GM18520 (cell line): ENCODE data around the gene ZNF692.
A peak's percentile ranks its signal among the peaks of the same experiment; 100 is the strongest.

ENCODE experiments used
- ATAC-seq: cut with Tn5 transposase; IDR thresholded peaks from one replicate; pipeline ENCODE4 v1.9.1; 2021; ENCODE audit not compliant: unreplicated experiment

The ZNF692 gene

GRCh38 chr1:248881261-248881660 lies 22.4 kb upstream of the ZNF692 start:
- ATAC-seq, result no peak

DNA sequence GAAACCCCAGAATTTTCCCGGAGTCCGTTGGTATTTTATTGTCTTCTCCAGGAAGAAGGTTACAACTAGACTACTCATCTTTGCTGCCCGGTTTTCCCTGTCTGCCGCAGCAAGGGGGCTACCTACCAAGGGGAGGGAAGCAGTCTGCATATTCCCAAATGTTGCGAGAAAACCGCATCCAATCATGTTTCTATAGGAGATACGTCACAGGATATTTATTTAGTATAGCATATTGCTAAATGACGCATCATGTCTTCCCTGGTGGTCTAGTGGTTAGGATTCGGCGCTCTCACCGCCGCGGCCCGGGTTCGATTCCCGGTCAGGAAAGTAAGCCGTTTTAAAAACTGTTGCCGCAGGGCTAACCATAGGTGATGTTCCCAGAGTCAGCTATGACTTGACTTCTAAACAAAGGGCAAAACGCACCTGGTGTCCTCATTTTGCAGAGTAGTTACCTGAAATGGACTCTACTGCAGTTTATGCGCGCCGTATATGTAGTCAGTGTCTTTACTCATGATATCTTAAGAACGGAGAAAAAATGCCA lies 15.2 kb upstream of the ZNF692 start:
- ATAC-seq, result peak; percentile 60

DNA sequence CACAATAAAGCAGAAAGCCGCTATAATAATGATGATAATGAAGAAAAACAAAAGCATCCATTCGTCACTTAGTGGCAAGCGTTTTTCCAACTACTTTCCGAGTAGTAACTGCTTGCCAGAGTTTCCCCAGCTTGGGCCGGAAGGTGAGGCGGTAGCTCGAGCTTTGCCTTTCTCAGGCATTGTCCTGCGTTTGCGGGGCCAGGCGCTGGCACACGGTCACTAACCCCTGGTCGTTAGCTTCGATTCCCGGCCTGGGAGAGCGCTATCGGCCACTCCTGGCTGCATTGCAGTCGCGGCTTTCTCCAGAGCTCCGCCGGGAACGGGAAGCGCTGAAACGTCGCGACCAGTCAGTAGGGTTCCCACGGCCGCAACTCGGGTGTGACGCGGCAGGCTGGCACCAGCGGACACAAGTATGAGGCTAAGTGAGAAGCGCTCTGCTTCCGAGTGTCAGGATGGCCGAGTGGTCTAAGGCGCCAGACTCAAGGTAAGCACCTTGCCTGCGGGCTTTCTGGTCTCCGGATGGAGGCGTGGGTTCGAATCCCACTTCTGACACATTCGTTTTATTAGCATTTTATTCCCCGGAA lies 14.6 kb upstream of the ZNF692 start:
- ATAC-seq, result peak; percentile 72

- ATAC-seq, result peak; percentile 19
Observed at GRCh38 chr1:248872752-248873408, 14.0 kb upstream of the ZNF692 start.

DNA sequence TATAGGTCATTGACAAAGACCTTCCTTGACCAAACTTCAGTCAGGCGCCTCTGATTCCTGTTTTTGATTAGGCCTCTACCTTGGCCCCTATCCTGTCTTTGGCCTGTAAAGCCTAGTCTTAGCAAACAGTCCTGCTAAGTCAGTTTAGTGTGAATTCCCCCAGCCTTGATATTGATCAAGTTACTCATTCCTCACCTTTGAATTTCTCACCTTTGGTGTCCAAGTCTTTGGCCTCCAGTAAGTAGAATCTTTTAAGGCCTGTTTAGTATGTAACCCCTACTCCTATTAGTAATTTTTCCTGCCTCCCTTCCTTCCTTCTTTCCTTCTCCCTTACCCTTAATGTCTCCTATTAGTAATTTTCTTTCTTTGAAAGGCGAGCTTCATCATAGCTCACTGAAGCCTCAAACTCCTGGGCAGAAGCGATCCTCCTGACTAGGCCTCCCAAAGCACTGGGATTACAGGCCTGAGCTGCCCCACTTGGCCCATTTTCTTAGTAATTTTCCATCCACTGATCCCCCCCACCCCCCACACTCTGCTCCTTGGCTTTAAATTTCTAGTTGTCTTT lies 13.0 kb upstream of the ZNF692 start:
- no peak for ATAC-seq

DNA sequence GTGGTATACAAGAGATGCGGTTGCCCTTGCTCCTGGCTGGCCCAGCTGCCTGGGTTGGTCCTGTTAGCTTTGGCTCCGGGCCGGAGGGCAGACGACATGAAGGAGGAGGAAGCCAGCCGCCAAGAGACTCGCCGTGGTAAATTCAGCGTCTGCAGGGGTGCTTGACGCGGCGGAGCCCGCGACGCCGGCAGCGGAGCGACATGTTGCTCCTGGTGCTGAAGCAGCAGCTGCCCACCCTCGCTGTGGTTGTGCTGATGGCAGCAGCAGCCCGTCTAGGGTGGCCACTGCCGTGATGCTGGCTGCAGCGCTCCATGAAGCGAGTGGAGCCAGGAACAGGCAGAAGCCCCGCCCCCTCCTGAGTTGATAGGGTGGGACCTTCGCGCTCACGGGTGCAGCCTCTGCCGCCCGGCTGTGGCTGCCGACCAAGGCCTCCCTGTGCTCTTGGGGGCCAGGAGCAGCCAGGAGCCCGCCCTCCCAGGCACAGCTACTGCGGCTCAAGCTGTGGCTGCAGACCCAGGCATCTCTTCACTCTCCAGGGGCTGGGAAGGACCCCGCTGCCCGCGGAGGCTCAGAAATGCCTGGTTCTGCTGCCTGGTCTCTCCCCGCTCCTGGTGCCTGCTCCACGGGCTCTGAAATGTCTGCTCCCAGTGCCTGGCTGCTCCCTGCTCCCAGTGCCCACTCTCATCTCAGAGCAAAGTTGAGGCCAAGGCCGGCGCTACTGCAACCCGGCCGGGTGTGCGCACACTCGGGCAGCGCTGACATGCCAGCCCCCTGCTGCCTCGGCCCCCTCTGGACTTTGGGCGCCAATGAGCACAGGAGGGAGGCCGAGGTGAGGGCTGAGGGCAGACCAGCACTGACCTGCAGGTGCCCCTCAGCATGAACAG lies 4.4 kb upstream of the ZNF692 start:
- ATAC-seq, result peak; percentile 33

- ATAC-seq, result no peak
Observed at GRCh38 chr1:248862695-248862997, 3.8 kb upstream of the ZNF692 start.

DNA sequence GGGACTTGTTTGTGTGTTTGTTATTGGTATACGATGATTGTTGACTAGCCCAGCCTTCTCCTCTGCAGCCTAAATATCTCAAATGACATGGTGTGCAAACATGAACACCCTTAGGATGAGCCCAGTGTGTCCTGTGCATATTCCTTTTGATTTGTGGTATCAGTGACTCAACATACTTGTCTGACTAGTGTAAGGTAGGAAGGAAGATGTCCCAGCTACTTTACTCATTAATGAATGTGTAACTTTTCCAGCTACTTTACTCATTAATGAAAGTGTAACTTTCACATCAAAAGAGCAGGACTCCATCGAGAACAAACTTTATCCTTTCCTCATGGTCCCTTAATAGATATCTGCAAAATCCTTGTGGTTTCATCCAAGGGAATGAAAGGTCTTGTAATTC lies 2.7 kb upstream of the ZNF692 start:
- no peak for ATAC-seq

GRCh38 chr1:248860007-248860406 lies 1.1 kb upstream of the ZNF692 start:
- ATAC-seq, result no peak

DNA sequence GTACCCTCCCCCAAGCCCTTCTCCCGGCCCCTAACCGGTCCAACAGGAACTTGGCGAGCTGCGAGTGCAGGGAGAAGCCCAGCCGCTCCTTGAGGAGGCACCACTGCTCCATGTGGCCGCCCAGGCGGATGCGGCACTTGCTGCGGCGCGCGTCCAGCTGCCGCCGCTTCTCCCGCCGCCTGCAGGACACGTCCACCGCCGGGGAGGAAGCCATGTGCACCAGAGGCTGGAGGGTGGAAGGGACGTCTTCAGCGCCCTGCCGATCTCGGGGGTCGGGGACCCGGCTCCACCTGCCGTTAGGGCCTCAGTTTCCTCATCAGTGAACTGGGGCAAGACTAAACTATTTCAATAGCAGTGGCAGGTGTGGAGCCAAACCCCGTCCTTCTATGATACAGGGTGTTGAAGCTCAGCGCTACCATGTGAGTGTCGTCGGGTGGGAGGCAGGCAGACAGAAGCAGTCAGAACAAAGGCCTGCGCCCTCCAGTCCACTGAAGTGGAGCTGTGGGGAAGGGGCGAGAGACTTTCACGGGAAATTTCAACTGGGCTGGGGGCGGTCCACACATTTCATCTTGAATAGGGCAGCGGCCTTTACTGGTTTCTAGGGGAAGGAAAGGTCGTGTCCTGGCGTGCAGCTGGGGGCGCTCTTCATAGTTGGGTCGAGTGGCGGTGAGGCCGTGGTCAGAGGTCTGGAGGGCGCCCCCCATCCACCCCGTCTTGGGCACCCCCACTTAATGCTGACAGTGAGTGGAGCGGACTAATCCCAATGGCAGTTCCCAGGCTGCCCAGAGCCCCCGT lies 592 bp downstream of the ZNF692 start:
- ATAC-seq, result peak; percentile 13

- no peak for ATAC-seq
Observed at GRCh38 chr1:248857749-248858095, 1.2 kb downstream of the ZNF692 start.

DNA sequence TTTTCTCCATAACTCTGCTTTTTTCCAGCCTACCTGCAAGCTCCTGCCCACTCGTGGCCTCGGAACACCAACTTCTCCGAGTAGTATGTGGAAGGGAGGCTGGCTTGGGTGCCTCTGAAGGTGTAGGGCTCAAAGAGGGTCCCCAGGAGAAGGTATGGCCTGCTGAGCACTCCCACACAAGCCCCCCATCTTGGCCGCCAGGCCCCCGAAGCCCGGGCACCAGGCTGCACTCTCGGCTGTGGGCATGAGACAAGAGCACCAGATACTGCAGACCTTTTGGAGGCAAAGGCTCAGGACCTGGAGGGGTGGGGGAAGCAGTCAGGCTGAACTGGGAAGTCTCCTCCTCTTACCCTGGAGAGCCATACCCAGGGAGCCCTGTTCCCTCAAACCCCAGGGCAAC lies 1.7 kb downstream of the ZNF692 start:
- no peak for ATAC-seq

- no peak for ATAC-seq
Observed at GRCh38 chr1:248856176-248856575, 2.7 kb downstream of the ZNF692 start.

GRCh38 chr1:248855580-248855979 lies 3.3 kb downstream of the ZNF692 start:
- no peak for ATAC-seq

DNA sequence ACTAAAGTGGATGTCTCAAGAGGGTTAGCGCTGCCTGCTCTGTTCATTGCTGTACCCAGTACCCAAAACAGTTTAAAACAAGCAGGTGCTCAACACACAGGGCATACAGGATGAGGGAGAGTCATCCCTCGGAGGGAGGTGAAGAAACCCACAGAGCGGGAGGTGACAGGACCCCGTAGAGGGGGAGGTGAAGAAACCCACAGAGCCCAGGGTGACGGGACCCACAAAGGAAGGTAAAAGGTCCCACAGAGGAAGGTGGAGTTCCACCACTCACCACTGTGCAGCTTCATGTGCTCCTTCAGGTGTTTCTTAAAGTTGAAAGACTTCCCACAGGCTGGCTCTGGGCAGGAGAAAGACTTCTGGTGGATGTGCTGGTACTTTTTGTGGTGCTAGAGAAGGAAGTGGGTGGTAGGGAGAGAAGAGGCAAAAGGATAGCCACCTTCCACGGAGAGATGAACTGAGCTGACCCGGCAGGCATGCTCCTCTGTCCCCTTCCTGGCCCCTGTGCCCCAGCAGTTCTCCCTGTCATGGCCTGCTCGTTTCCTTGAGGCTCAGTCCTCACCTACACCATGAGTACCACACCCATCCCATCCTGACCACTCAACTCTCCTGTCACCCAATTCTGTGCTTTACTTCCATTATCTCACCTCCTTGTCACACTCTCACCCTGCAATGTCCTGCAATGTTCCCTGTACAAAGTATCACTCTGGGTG lies 5.1 kb downstream of the ZNF692 start:
- no peak for ATAC-seq

DNA sequence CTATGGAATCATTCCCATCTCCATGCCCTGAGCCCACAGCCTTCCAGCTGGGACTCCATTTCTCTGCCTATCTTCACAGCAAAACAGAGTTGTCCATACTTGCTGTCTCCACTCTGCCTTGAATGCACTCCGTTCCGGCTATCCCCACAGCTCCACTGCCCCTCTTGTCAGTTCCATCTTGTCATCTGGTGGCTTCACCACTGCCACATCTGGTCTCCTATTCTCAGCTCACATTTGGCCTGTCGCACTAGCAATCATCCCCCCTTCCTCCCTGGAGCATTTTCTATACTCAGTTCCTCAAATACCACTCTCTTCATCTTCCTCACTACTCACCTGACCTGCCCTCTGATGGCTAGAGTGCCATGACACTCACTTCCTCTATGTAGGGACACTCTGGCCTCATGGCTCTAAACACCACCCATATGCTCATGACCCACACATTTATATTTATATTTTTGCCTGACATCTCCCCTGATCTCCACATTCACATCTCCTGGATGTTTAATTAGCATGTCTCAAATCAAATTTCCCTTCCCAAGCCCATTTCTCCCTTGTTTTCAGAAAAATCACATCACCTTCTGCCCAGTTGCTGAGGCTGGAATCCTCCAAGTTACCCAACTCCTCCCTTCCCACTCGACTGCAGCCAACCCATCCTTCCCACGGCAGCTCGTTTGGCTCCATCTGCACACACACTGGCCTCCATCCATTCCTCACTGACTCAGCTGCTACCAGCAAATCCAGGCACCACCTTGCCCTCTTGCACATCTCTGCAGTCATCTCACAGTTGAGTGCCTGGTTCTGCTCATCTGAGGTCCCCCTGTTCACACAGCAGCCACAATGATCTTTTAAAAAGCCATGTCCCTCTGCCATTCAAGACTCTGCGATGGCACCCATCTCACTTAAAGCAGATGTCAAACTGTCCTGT lies 6.1 kb downstream of the ZNF692 start:
- no peak for ATAC-seq

GRCh38 chr1:248851390-248851789 lies 7.5 kb downstream of the ZNF692 start:
- ATAC-seq, result no peak

- ATAC-seq, result no peak
Observed at GRCh38 chr1:248850536-248851251, 8.2 kb downstream of the ZNF692 start.

- ATAC-seq, result no peak
Observed at GRCh38 chr1:248850124-248850523, 8.8 kb downstream of the ZNF692 start.
